GM12878 (cell line): ENCODE measurements around the gene PTPRM. TPM values are rescaled to one million over a fixed set of nuclear protein-coding genes. Genes with fewer than 3 reads are reported as not detected.

Experiments used
- ATAC-seq: fragments of 200-7000 bp; cut with Tn5 transposase; 3 replicates; pipeline ENCODE4 v1.9.1; 2020; ENCODE audit warnings: mild to moderate bottlenecking, moderate library complexity
- BruUV-seq: library from RNA; stranded (reverse); fragments of 400-500 nt; replicated peaks from 2 replicates; lab custom pipeline; 2021; lab: Mats Ljungman, UMichigan
- CTCF ChIA-PET: fragments of 300-600 bp; sonication (Branson Sonifier 250); formaldehyde crosslinking; extraction: SDS; loops from one replicate; lab custom pipeline; 2021; ENCODE audit warnings: inconsistent platforms; lab: Yijun Ruan, JAX
- POLR2A ChIA-PET: fragments of 350-600 bp; formaldehyde crosslinking; extraction: SDS; loops from one replicate; lab custom pipeline; 2021; ENCODE audit warnings: inconsistent platforms; lab: Charles Lee
- RAD21 ChIA-PET: fragments of 300-600 bp; sonication (Branson Sonifier 250); formaldehyde crosslinking; loops from one replicate; lab custom pipeline; 2023; ENCODE audit warnings: antibody characterized with exemption; ENCODE audit not compliant: unreplicated experiment; lab: Charles Lee
- SMC1A ChIA-PET: fragments of 300-600 bp; sonication (Branson Sonifier 250); formaldehyde crosslinking; loops from one replicate; lab custom pipeline; 2023; ENCODE audit not compliant: unreplicated experiment, uncharacterized antibody; lab: Charles Lee
- DNase-seq: peaks from one replicate; pipeline ENCODE4 v3.0.0-alpha.2; 2011; ENCODE audit warnings: low read depth, low spot score
- FAIRE-seq: peaks from 3 replicates; lab custom pipeline; 2011; peaks lifted over from hg19 to GRCh38; lab: Jason Lieb, UNC
- H2AFZ ChIP-seq: 2 replicates; pipeline ENCODE4 v1.6.0; 2011; ENCODE audit warnings: low read depth, low read length, control low read depth; ENCODE audit not compliant: control insufficient read depth
- H3K27ac ChIP-seq: 2 replicates; pipeline ENCODE4 v1.5.1; 2011; ENCODE audit warnings: control low read depth; ENCODE audit not compliant: control insufficient read depth, insufficient read depth
- H3K27me3 ChIP-seq, 2 experiments: replicated peaks in 1 of 2; 2 replicates each; pipeline versions ENCODE4 v1.6.0 to v1.6.1; 2011; ENCODE audit warnings: low read length in 1 of 2; ENCODE audit not compliant: control insufficient read depth in 2 of 2, insufficient read depth in 2 of 2
- H3K36me3 ChIP-seq, 2 experiments: 2 replicates each; pipeline ENCODE4 v1.5.1; 2011; ENCODE audit warnings: low read length in 1 of 2; ENCODE audit not compliant: control insufficient read depth in 2 of 2, insufficient read depth in 2 of 2
- H3K4me1 ChIP-seq: 2 replicates; pipeline ENCODE4 v1.6.1; 2011; ENCODE audit warnings: mild to moderate bottlenecking, low read length, moderate library complexity, mixed read lengths; ENCODE audit not compliant: control insufficient read depth, insufficient read depth
- H3K4me2 ChIP-seq: 2 replicates; pipeline ENCODE4 v1.6.0; 2011; ENCODE audit warnings: control low read depth; ENCODE audit not compliant: control insufficient read depth, insufficient read depth
- H3K4me3 ChIP-seq: fragments of 200-600 bp; sonication (generic); 2 replicates; pipeline ENCODE4 v1.5.1; 2016
- H3K79me2 ChIP-seq: 2 replicates; pipeline ENCODE4 v1.6.0; 2011; ENCODE audit warnings: low read length; ENCODE audit not compliant: control insufficient read depth, insufficient read depth
- H3K9ac ChIP-seq: 2 replicates; pipeline ENCODE4 v1.8.0; 2011; ENCODE audit warnings: low read length, control low read depth, mixed read lengths; ENCODE audit not compliant: control insufficient read depth, insufficient read depth
- H3K9me3 ChIP-seq: replicated peaks from 3 replicates; pipeline ENCODE4 v1.5.1; 2011; ENCODE audit warnings: mild to moderate bottlenecking, low read length; ENCODE audit not compliant: control insufficient read depth, insufficient read depth
- H4K20me1 ChIP-seq: 2 replicates; pipeline ENCODE4 v1.6.0; 2011; ENCODE audit not compliant: control insufficient read depth, insufficient read depth
- BCLAF1 ChIP-seq: fragments of 450-650 bp; IDR thresholded peaks from 2 replicates; pipeline ENCODE4 v1.6.1; 2017; ENCODE audit warnings: antibody characterized with exemption, mild to moderate bottlenecking, moderate library complexity
- BMI1 ChIP-seq: fragments of 450-650 bp; IDR thresholded peaks from 2 replicates; pipeline ENCODE4 v1.6.1; 2016; ENCODE audit warnings: mild to moderate bottlenecking, moderate library complexity, borderline replicate concordance
- CEBPB ChIP-seq, 2 experiments: fragments of 150-350 bp in 1 of 2; IDR thresholded peaks; 2 replicates each; pipeline ENCODE4 v1.6.1; 2012 to 2014; ENCODE audit warnings: low read depth in 2 of 2, low read length in 2 of 2, borderline replicate concordance in 1 of 2, inconsistent platforms in 1 of 2
- CHD1 ChIP-seq: IDR thresholded peaks from 2 replicates; pipeline ENCODE4 v1.6.1; 2012; ENCODE audit warnings: low read depth, low read length, improper control_type of control experiment
- CREB1 ChIP-seq: IDR thresholded peaks from 2 replicates; pipeline ENCODE4 v1.6.1; 2012; ENCODE audit warnings: low read depth, mild to moderate bottlenecking, inconsistent platforms
- DPF2 ChIP-seq: fragments of 450-650 bp; IDR thresholded peaks from 2 replicates; pipeline ENCODE4 v1.6.1; 2017; ENCODE audit warnings: mild to moderate bottlenecking
- FOS ChIP-seq: IDR thresholded peaks from 3 replicates; pipeline ENCODE4 v1.6.1; 2011; ENCODE audit warnings: borderline replicate concordance; ENCODE audit not compliant: insufficient read length; ENCODE audit errors: extremely low read depth
- HDAC2 ChIP-seq: fragments of 200-600 bp; sonication (generic); IDR thresholded peaks from 2 replicates; pipeline ENCODE4 v1.6.1; 2017
- IRF4 ChIP-seq: IDR thresholded peaks from 2 replicates; pipeline ENCODE4 v1.6.1; 2011; ENCODE audit warnings: low read depth, low read length
- MXI1 ChIP-seq: fragments of 150-350 bp; IDR thresholded peaks from 2 replicates; pipeline ENCODE4 v1.6.1; 2011; ENCODE audit warnings: low read depth, mild to moderate bottlenecking, inconsistent platforms, low read length, improper control_type of control experiment
- NKRF ChIP-seq: fragments of 450-650 bp; conservative IDR thresholded peaks from 2 replicates; pipeline ENCODE4 v1.6.1; 2017; ENCODE audit warnings: mild to moderate bottlenecking, moderate library complexity
- PKNOX1 ChIP-seq: fragments of 450-650 bp; IDR thresholded peaks from 2 replicates; pipeline ENCODE4 v1.6.1; 2016; ENCODE audit warnings: mild to moderate bottlenecking
- POLR2AphosphoS5 ChIP-seq: IDR thresholded peaks from 2 replicates; pipeline ENCODE4 v1.6.1; 2011; ENCODE audit warnings: mild to moderate bottlenecking, low read length, inconsistent platforms
- ZBTB11 ChIP-seq: fragments of 450-650 bp; formaldehyde crosslinking; IDR thresholded peaks from 2 replicates; pipeline ENCODE4 v1.5.0; 2022; ENCODE audit warnings: mild to moderate bottlenecking, missing genetic modification characterization
- WGBS: methylation state at CpG from one replicate; pipeline ENCODE4 v1.1.6; 2016; ENCODE audit warnings: low lambda C conversion rate; ENCODE audit not compliant: insufficient replicate concordance, insufficient coverage; ENCODE audit errors: missing lambda C conversion rate; 5-methylcytosine and 5-hydroxymethylcytosine counted together
- in situ Hi-C: fragments of 300-500 bp; cut with MboI; formaldehyde crosslinking; loops from 9 replicates; pipeline ENCODE4 v1.14.3; 2018; ENCODE audit warnings: mixed read lengths
- intact Hi-C: fragments of 100-400 bp; cut with micrococcal nuclease; formaldehyde crosslinking; loops from one replicate; pipeline ENCODE4 v1.14.2; 2022; ENCODE audit not compliant: unreplicated experiment
- polyA plus RNA-seq, 11 experiments: library from polyadenylated mRNA; depleted of rRNA in 4 of 11; unstranded in 6 of 11; stranded (reverse) in 5 of 11; fragments of >200 nt; fragmentation: Nextera tagmentation in 4 of 11; fragmentation: Illumina TruSeq in 1 of 11; extraction: Ambion mirVana in 4 of 11; extraction: Trizol in 1 of 11; gene quantifications; 1 replicate in 1 of 11; 2 replicates in 10 of 11; pipeline versions ENCODE4 v1.2.1 to v1.2.3, GENCODE V29; 2011 to 2016; ENCODE audit warnings: inconsistent platforms in 2 of 11, missing spikeins in 2 of 11, low read depth in 1 of 11
- total RNA-seq, 4 experiments: library from RNA; depleted of rRNA in 3 of 4; stranded (reverse); fragments of >200 nt in 3 of 4; fragmentation: Illumina TruSeq in 1 of 4; extraction: Trizol in 1 of 4; gene quantifications; 2 replicates each; pipeline versions ENCODE4 v1.2.1 to v1.2.3, GENCODE V29; 2013 to 2021

Gene PTPRM
- total and polyA plus RNA-seq, 10 of the 15 experiments (the other 5 are each of a cell fraction or from before 2014, with no cell fraction given) = 0.07 to 22.6 (median 0.60) TPM

- ChIA-PET POLR2A (no interaction called here), RAD21 (no interaction called here), CTCF (interaction anchor here (0.7 kb wide), 1 partner anchor 10 kb away, joined by 3 read pairs; no protein-coding TSS in a partner anchor), SMC1A (no interaction called here)
- H3K79me2 ChIP-seq = no peaks in the 10 kb centered on the region
- no peak overlapping the region for H3K27ac ChIP-seq
- intact Hi-C loops (no loop called here), in situ Hi-C loops (loop anchor here (25.0 kb wide), 1 partner anchor 1167 kb away; no protein-coding TSS in a partner anchor)
- H3K4me2 ChIP-seq = no peak overlapping the region
- no peak overlapping the region for H3K9ac ChIP-seq
- no peaks in the 10 kb centered on the region for H3K9me3 ChIP-seq
- no peak for DNase-seq
- ATAC-seq = no peak
- H3K36me3 ChIP-seq = no peaks in the 10 kb centered on the region
- H2AFZ ChIP-seq = no peak overlapping the region
- no peak for FAIRE-seq
- TF ChIP-seq FOS = no peak
- no peak for TF ChIP-seq POLR2AphosphoS5
- TF ChIP-seq IRF4 = no peak
- TF ChIP-seq CREB1 = no peak
- TF ChIP-seq DPF2 = no peak
- TF ChIP-seq ZBTB11 (CRISPR knock-in tag) = no peak
- TF ChIP-seq PKNOX1 = no peak
- TF ChIP-seq BCLAF1 = no peak
- TF ChIP-seq HDAC2 = no peak
- TF ChIP-seq CHD1 = no peak
- TF ChIP-seq CEBPB (IDR thresholded peaks at IDR 0.05; ENCODE audit: borderline replicate concordance in 1 of 2, low read depth in 2 of 2, low read length in 2 of 2) = no peak
- TF ChIP-seq MXI1 = no peak
- no peak for TF ChIP-seq NKRF
- no peak for TF ChIP-seq BMI1
- no peaks in the 10 kb centered on the region for H3K4me1 ChIP-seq
- H3K4me3 ChIP-seq = no peak overlapping the region
- BruUV-seq = no TSS peak
- 51% methylated on average over 19 of the region's 19 CpGs for WGBS
- H3K27me3 ChIP-seq = peaks cover 0 to 2% of the 10 kb centered on the region in 2 experiments; a peak in 3 of 4 replicates
- H4K20me1 ChIP-seq = no peaks in the 10 kb centered on the region
Observed at GRCh38 chr18:8379187-8379941, 812.2 kb downstream of the PTPRM start.
